Mesodermal cell (in vitro differentiated cells): ENCODE data around the gene WDR37.
A peak's percentile ranks its signal among the peaks of the same experiment; 100 is the strongest.
"Not testable (repeated sequence)": the region's sequence is repeated elsewhere in the genome, so short reads cannot be mapped to it uniquely, and the experiment has no call there.

ENCODE experiments used
- H3K27ac ChIP-seq: 2 replicates; pipeline ENCODE4 v1.7.0; 2013; ENCODE audit warnings: mild to moderate bottlenecking, low read depth, low read length, moderate library complexity; ENCODE audit not compliant: severe bottlenecking
- H3K36me3 ChIP-seq: 2 replicates; pipeline ENCODE4 v1.7.1; 2013; ENCODE audit warnings: mild to moderate bottlenecking, low read length, moderate library complexity; ENCODE audit not compliant: control insufficient read depth, insufficient read depth
- H3K4me1 ChIP-seq: one replicate; pipeline ENCODE4 v1.7.1; 2013; ENCODE audit warnings: mild to moderate bottlenecking, low read length; ENCODE audit not compliant: insufficient read depth, control insufficient read depth, poor library complexity, severe bottlenecking
- H3K4me3 ChIP-seq: 2 replicates; pipeline ENCODE4 v1.7.0; 2013; ENCODE audit warnings: low read length, control low read depth, mild to moderate bottlenecking; ENCODE audit not compliant: insufficient read depth, poor library complexity, severe bottlenecking; ENCODE audit errors: extremely low read depth
- H3K9me3 ChIP-seq: 2 replicates; pipeline ENCODE4 v1.7.1; 2013; ENCODE audit warnings: mild to moderate bottlenecking, low read length, moderate library complexity; ENCODE audit not compliant: control insufficient read depth
- WGBS, 2 experiments: methylation state at CpG; one replicate each; pipeline ENCODE4 v1.1.5; 2013; ENCODE audit warnings: missing lambda C conversion rate in 2 of 2; ENCODE audit not compliant: insufficient coverage in 2 of 2; 5-methylcytosine and 5-hydroxymethylcytosine counted together

Gene WDR37

DNA sequence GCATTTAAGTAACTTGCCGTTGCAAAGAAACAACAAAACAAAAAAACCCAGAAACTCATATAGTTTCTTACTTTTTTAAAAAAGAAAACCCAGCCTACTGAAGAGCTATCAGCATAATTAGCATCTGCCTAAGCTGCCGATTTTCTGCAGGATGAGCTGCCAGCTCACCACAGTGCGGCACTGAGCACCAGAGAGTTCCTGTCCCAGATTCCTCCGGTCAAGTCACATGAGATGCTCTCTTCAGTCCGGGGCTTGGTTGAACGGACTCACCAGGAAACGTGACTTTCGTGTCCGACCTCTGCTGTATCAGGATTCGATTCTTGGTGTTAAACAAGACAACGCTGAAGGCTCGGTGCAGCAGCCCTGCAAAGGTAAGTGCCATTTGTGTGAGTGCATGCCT is 33.8 kb upstream of the WDR37 start:
- WGBS, 2 experiments: 90 to 92% methylated on average over 11 to 12 of the region's 12 CpGs
- H3K27ac ChIP-seq: no peak overlapping the region
- no peak overlapping the region for H3K4me3 ChIP-seq
- H3K4me1 ChIP-seq: no peaks in the 10 kb centered on the region
- peaks cover 28% of the 10 kb centered on the region for H3K36me3 ChIP-seq
- no peaks in the 10 kb centered on the region for H3K9me3 ChIP-seq

DNA sequence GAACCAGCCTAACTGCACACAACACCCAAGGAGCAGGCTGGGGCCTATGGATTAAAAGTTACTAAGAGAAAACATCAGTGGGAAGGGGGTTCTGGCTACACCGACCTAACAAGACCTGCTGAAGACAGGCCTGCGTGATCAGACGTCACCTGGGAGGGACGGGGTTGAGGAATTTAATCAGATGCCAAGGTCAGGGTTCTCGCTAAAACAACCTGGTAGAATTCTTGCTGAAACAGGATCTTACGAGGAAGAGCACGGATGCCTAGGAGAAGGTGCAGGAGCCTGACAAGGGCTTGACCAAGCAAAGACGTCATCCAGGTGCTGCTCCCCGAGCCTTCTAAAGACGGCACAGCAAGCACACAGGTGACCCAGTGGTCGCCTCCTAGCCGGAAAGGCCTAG is 32.1 kb upstream of the WDR37 start:
- no peak overlapping the region for H3K27ac ChIP-seq
- 94 to 97% methylated on average over 12 of the region's 12 CpGs for WGBS, 2 experiments

DNA sequence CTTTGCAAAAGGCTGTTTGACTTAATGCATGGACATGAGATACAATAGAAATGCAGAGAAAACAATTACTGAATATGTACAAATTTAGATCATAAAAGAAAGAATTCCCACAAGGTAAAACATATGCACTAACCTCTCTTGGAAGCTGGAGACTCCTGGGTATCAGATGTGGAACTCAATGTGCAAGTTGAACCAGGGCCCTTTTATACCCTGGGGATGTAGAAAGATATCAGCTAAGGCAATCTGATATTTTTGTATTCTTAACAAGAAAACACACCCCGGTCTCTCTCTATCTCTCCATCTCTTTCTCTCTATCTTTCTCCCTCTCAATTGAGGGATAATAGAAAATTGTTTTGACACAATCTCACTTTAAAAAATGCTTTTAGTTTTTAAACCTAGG is 30.5 kb upstream of the WDR37 start, which contains the start of gene IDI2:
Gene IDI2, minus strand, starts transcription at position 177 of the 400 bp plus-strand sequence. CDS start 1,136 bp downstream, outside the sequence.
- Histone ChIP-seq H3K27ac (no peak within 1 kb of the TSS), H3K9me3 (no peaks in the 10 kb centered on the region)

More for the DNA sequence above, 32.1 kb upstream of the WDR37 start:
- Histone ChIP-seq H3K9me3 (no peaks in the 10 kb centered on the region), H3K36me3 (peaks cover 14% of the 10 kb centered on the region), H3K4me1 (no peaks in the 10 kb centered on the region), H3K4me3 (no peak overlapping the region)

DNA sequence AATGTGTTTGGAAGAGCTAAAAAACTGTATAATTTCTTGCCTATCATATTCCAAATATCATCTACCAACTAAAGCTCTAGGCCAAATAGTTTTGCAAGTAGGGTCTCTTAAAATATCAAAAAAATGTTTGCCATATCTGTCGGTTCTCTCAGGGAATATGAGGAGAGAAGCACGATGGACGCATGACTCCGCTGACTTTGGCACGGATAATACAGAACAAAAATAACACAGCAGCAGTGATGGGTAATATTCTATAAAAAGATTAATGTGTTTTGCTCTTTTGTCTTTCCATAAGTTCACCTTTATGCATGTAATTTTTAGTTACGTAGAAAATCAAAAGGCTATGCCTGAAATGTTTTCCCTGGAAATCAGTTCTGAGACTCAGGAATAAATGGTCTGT is 29.6 kb upstream of the WDR37 start:
- 97 to 100% methylated on average over 1 to 4 of the region's 6 CpGs for WGBS, 2 experiments
- Histone ChIP-seq H3K4me3 (no peak overlapping the region), H3K36me3 (no peaks in the 10 kb centered on the region), H3K27ac (no peak overlapping the region), H3K9me3 (no peaks in the 10 kb centered on the region), H3K4me1 (no peaks in the 10 kb centered on the region)

More for the DNA sequence above, 30.5 kb upstream of the WDR37 start, which contains the start of gene IDI2:
- no CpG with 5 or more reads among the region's 1 CpG for WGBS, 2 experiments
- Histone ChIP-seq H3K4me1 (no peaks in the 10 kb centered on the region), H3K4me3 (no peak within 1 kb of the TSS), H3K36me3 (peaks cover under 1% of the 10 kb centered on the region)

DNA sequence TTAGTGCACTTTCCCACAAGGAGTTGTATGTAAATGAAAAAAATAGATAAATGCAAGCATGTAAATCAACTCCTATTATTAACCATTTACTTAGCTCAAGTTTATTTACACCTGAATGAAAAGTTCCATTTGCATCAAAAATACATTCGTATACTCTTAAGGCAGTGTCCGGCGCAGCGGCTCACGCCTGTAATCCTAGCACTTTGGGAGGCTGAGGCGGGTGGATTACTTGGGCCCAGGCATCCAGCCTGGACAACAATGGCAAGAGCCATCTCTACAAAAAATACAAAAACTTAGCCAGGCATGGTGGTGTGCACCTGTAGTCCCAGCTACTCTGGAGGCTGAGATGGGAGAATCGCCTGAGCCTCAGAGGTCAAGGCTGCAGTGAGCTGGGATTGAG is 26.3 kb upstream of the WDR37 start:
- H3K9me3 ChIP-seq: no peaks in the 10 kb centered on the region
- no peaks in the 10 kb centered on the region for H3K36me3 ChIP-seq
- 88 to 96% methylated on average over 6 of the region's 7 CpGs for whole genome bisulfite sequencing, 2 experiments

DNA sequence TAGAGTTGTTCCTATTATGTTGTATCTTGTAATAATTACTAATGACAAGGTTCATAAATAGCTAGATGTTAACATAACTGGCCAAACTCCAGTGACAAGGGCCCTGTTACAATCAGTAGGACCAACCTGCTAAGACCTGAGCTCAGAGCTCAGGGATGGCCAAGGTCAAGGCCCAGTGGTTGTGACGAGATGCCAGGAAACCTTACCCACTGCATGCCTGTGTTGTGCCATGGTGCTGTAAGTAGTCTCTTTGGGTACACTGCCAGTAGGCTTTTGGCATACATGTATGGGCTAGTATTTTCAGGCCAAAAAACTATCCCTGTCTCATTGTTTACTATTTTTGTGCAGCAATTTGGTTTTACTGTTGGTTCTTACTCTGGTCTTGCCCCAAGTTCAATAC is 22.6 kb upstream of the WDR37 start:
- Histone ChIP-seq H3K9me3 (no peaks in the 10 kb centered on the region), H3K27ac (no peak overlapping the region), H3K36me3 (no peaks in the 10 kb centered on the region), H3K4me3 (no peak overlapping the region), H3K4me1 (no peaks in the 10 kb centered on the region)
- 100% methylated on average over 1 of the region's 1 CpG; no CpG with 5 or more reads in 1 of the 2 experiments for whole genome bisulfite sequencing, 2 experiments

More for the DNA sequence above, 26.3 kb upstream of the WDR37 start:
- no peak overlapping the region for H3K27ac ChIP-seq
- no peaks in the 10 kb centered on the region for H3K4me1 ChIP-seq
- H3K4me3 ChIP-seq: no peak overlapping the region

DNA sequence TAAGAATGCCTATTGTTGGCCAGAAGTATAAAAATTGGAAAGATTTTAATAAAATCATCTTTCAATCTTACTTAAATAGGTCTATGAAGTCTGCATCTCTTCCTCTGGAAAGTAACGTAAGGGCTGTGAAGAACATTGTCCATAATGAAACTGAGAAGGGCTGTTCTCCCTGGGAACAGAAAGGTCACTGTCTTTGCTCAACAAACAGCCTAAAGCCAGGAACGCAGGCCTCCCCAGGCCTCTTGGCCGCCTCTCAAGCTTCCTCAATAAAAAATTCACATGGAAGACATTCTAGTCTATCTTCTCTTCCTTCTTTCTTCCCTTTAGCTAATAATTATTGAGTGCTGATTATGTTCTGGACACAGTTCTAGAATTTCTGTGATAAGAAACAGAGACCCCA is 21.4 kb upstream of the WDR37 start:
- no peak overlapping the region for H3K4me3 ChIP-seq
- no peaks in the 10 kb centered on the region for H3K4me1 ChIP-seq
- peaks cover 8% of the 10 kb centered on the region for H3K36me3 ChIP-seq
- no peaks in the 10 kb centered on the region for H3K9me3 ChIP-seq
- 95% methylated on average over 2 of the region's 3 CpGs; no CpG with 5 or more reads in 1 of the 2 experiments for WGBS, 2 experiments
- no peak overlapping the region for H3K27ac ChIP-seq

DNA sequence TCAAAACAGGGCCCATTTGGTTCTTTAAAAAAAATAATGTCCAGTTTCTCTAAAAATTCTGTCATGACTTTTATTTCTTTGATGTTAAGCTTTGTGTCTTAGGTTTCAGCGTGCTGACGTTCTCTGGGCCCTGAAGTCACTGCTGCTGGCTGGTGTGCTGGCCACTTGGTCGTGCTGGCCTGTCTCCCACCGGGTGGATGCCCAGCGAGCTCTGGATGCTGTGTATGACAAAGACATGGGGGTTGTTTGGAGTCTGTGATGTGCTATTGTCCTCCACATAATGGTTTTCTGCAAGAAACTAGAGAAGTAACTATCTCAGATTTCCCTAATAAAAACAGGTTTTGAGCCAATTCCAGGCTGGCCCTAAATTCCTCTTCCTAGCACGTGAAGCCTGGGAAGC is 21.0 kb upstream of the WDR37 start:
- WGBS, 2 experiments: 81 to 82% methylated on average over 1 to 3 of the region's 6 CpGs
- peaks cover 10% of the 10 kb centered on the region for H3K36me3 ChIP-seq
- no peak overlapping the region for H3K4me3 ChIP-seq
- H3K9me3 ChIP-seq: no peaks in the 10 kb centered on the region
- H3K27ac ChIP-seq: no peak overlapping the region
- no peaks in the 10 kb centered on the region for H3K4me1 ChIP-seq

DNA sequence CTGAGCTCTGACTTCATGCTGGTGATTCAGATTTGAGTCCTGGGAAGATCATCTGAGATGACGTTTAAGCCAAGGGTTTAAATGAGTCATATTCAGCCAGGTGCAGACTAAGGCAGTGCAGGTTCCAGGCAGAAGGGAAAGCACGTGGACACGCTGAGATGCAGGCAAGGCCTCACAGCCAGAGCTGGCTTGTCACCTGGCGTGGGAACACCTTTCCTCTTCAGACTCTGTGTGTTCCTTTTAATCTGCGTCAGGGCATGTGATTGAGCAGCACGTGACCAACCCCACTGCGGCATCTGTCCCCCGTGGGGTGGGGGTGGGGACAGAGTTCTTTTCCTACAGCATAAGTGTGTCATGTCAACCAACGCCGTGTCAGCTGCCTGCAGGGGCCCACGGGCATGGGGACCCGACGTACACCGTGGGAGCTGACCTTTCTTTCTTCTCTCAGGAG is 19.8 kb upstream of the WDR37 start:
- H3K4me3 ChIP-seq: no peak overlapping the region
- H3K9me3 ChIP-seq: no peaks in the 10 kb centered on the region
- no peak overlapping the region for H3K27ac ChIP-seq
- peaks cover 20% of the 10 kb centered on the region for H3K36me3 ChIP-seq
- no peaks in the 10 kb centered on the region for H3K4me1 ChIP-seq
- WGBS, 2 experiments: 80 to 88% methylated on average over 11 to 14 of the region's 14 CpGs

DNA sequence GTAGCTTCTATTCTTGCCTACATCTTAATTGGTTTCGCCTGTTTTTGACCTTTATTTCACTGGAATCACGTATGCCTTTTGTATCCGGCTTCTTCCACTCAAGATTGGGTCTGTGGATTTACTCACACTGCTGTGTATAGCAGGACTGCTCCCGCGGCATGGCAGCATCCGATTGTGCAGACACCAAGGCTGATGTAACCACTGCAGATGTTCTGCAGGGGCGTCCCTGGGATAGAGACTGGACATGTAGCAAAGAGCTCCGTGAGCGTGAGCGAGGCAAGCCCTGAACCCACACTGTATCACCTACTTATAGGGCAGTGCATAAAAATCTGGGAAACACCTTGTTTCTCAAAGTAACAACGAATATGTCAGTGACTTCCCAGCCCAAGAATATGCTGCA is 19.1 kb upstream of the WDR37 start:
- Histone ChIP-seq H3K4me3 (no peak overlapping the region), H3K27ac (peak overlapping the region; percentile 23), H3K4me1 (no peaks in the 10 kb centered on the region), H3K36me3 (peaks cover 26% of the 10 kb centered on the region), H3K9me3 (no peaks in the 10 kb centered on the region)
- WGBS, 2 experiments: 78 to 94% methylated on average over 11 of the region's 11 CpGs

DNA sequence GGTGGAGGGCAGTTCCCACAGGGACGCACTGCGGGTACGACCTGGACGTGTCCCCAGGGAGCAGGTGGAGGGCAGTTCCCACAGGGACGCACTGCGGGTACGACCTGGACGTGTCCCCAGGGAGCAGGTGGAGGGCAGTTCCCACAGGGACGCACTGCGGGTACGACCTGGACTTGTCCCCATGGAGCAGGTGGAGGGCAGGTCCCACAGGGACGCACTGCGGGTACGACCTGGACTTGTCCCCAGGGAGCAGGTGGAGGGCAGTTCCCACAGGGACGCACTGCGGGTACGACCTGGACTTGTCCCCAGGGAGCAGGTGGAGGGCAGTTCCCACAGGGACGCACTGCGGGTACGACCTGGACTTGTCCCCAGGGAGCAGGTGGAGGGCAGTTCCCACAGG is 17.4 kb upstream of the WDR37 start:
- not testable (repeated sequence) for H3K27ac ChIP-seq, H3K9me3 ChIP-seq, H3K4me3 ChIP-seq, H3K4me1 ChIP-seq
- peaks cover 40% of the 10 kb centered on the region for H3K36me3 ChIP-seq
- WGBS, 2 experiments: 94% methylated on average over 3 of the region's 20 CpGs; no CpG with 5 or more reads in 1 of the 2 experiments
